HepG2 (cell line): Measurements from ENCODE around the gene MGA. TPM values are rescaled to one million over a fixed set of nuclear protein-coding genes. Genes with fewer than 3 reads are reported as not detected.

Source experiments
- CREB1 ChIP-seq, 2 experiments: fragments of 450-650 bp in 1 of 2; IDR thresholded peaks; 2 replicates each; pipeline ENCODE4 v1.6.1; 2016 to 2017; ENCODE audit warnings: control low read depth in 1 of 2, mild to moderate bottlenecking in 1 of 2, missing compliant biosample characterization in 1 of 2, missing genetic modification characterization in 1 of 2
- FOXP4 ChIP-seq: sonication (generic); formaldehyde crosslinking; IDR thresholded peaks from 2 replicates; pipeline ENCODE4 v1.4.0; 2020; ENCODE audit warnings: missing genetic modification reagents
- GTF3A ChIP-seq: sonication (generic); formaldehyde crosslinking; conservative IDR thresholded peaks from 2 replicates; pipeline ENCODE4 v1.4.0; 2020; ENCODE audit warnings: mild to moderate bottlenecking, missing genetic modification reagents
- HHEX ChIP-seq: IDR thresholded peaks from 2 replicates; pipeline ENCODE4 v1.6.1; 2016; ENCODE audit warnings: control low read depth
- MATR3 ChIP-seq: sonication (generic); formaldehyde crosslinking; IDR thresholded peaks from 2 replicates; pipeline ENCODE4 v1.4.0; 2020; ENCODE audit warnings: missing genetic modification reagents
- MAZ ChIP-seq, 2 experiments: sonication (generic) in 1 of 2; formaldehyde crosslinking in 1 of 2; IDR thresholded peaks; 2 replicates each; pipeline versions ENCODE4 v1.5.0 to v1.6.1; 2012 to 2020; ENCODE audit warnings: low read depth in 2 of 2, mild to moderate bottlenecking in 2 of 2, borderline replicate concordance in 1 of 2, improper control_type of control experiment in 1 of 2, low read length in 1 of 2, missing genetic modification reagents in 1 of 2, moderate library complexity in 1 of 2
- MYNN ChIP-seq: sonication (generic); formaldehyde crosslinking; IDR thresholded peaks from 2 replicates; pipeline ENCODE4 v1.4.0; 2020; ENCODE audit warnings: mild to moderate bottlenecking, low read depth, missing genetic modification reagents
- RAD51 ChIP-seq: fragments of 450-650 bp; IDR thresholded peaks from 2 replicates; pipeline ENCODE4 v1.6.1; 2016; ENCODE audit warnings: borderline replicate concordance
- SALL1 ChIP-seq: sonication (generic); formaldehyde crosslinking; IDR thresholded peaks from 2 replicates; pipeline ENCODE4 v1.8.0; 2022; ENCODE audit warnings: mild to moderate bottlenecking, missing genetic modification reagents
- SMAD3 ChIP-seq: sonication (generic); formaldehyde crosslinking; IDR thresholded peaks from 2 replicates; pipeline ENCODE4 v1.4.0; 2020; ENCODE audit warnings: missing genetic modification reagents
- TAF1 ChIP-seq: sonication (generic); formaldehyde crosslinking; IDR thresholded peaks from 2 replicates; pipeline ENCODE4 v1.4.0; 2020; ENCODE audit warnings: missing genetic modification reagents
- TAF15 ChIP-seq: fragments of 200-400 bp; formaldehyde crosslinking; IDR thresholded peaks from one replicate; pipeline ENCODE4 v1.6.1; 2018; ENCODE audit warnings: mild to moderate bottlenecking, low read depth, low read length; ENCODE audit not compliant: poor library complexity, severe bottlenecking
- TBX2 ChIP-seq: sonication (generic); formaldehyde crosslinking; IDR thresholded peaks from 2 replicates; pipeline ENCODE4 v1.5.0; 2020; ENCODE audit warnings: missing genetic modification reagents, mild to moderate bottlenecking, borderline replicate concordance
- TFE3 ChIP-seq: IDR thresholded peaks from 2 replicates; pipeline ENCODE4 v1.6.1; 2016
- ZBTB3 ChIP-seq: sonication (generic); formaldehyde crosslinking; IDR thresholded peaks from 2 replicates; pipeline ENCODE4 v1.4.0; 2020; ENCODE audit warnings: low read depth, mild to moderate bottlenecking, moderate library complexity, missing genetic modification reagents, borderline replicate concordance
- ZFP37 ChIP-seq: sonication (generic); formaldehyde crosslinking; IDR thresholded peaks from 2 replicates; pipeline ENCODE4 v1.4.0; 2020; ENCODE audit warnings: missing genetic modification reagents, borderline replicate concordance
- ZNF580 ChIP-seq: IDR thresholded peaks from 2 replicates; pipeline ENCODE4 v1.6.1; 2016; ENCODE audit warnings: low read depth, borderline replicate concordance
- ZNF598 ChIP-seq: sonication (generic); formaldehyde crosslinking; IDR thresholded peaks from 2 replicates; pipeline ENCODE4 v1.5.1; 2020; ENCODE audit warnings: mild to moderate bottlenecking, missing genetic modification reagents, borderline replicate concordance
- ZNF691 ChIP-seq: sonication (generic); formaldehyde crosslinking; IDR thresholded peaks from 2 replicates; pipeline ENCODE4 v1.4.0; 2020; ENCODE audit warnings: missing genetic modification reagents, low read depth, mild to moderate bottlenecking, borderline replicate concordance
- ZNF704 ChIP-seq: sonication (generic); formaldehyde crosslinking; IDR thresholded peaks from 2 replicates; pipeline ENCODE4 v1.8.1; 2023; ENCODE audit warnings: mild to moderate bottlenecking, inconsistent platforms, moderate library complexity, missing genetic modification reagents, borderline replicate concordance
- polyA plus RNA-seq, 8 experiments: library from polyadenylated mRNA; depleted of rRNA in 3 of 8; stranded (reverse) in 7 of 8; unstranded in 1 of 8; fragments of >200 nt; fragmentation: Illumina TruSeq in 4 of 8; extraction: Trizol in 4 of 8; gene quantifications; 2 replicates each; pipeline versions ENCODE4 v1.2.1 to v1.2.3, GENCODE V29; 2011 to 2016; ENCODE audit warnings: low read depth in 4 of 8, missing spikeins in 1 of 8, mixed read lengths in 1 of 8; ENCODE audit not compliant: insufficient read depth in 1 of 8
- total RNA-seq, 5 experiments: library from RNA; depleted of rRNA; stranded (reverse); fragments of >200 nt; fragmentation: Illumina TruSeq; extraction: Trizol; gene quantifications; 2 replicates each; pipeline ENCODE4 v1.2.3, GENCODE V29; 2016; ENCODE audit warnings: low read depth in 1 of 5
- TF ChIP-seq, protein P1 (sequence below): sonication (generic); formaldehyde crosslinking; IDR thresholded peaks from 2 replicates; pipeline ENCODE4 v1.4.0; 2020; ENCODE audit warnings: mild to moderate bottlenecking, low read depth, missing genetic modification reagents

The MGA gene
- total and polyA plus RNA-seq, 2 of the 13 experiments (the other 11 are each of a cell fraction or from before 2014, with no cell fraction given), result 5.3 to 59.0 TPM

GRCh38 chr15:41661518-41662225 is 1.5 kb downstream of the MGA start (continued):
- peak; percentile 57 for TF ChIP-seq TBX2 (CRISPR knock-in tag)
- TF ChIP-seq HHEX (CRISPR knock-in tag), result no peak
- TF ChIP-seq ZNF704 (CRISPR knock-in tag), result peak; percentile 85; the same call in 1 of the 2 replicates
- no peak for TF ChIP-seq TAF15
- 0 out of 2 replicates have a peak, but pooled peaks have one; percentile 16 for TF ChIP-seq CREB1 (IDR thresholded peaks at IDR 0.05)
- TF ChIP-seq CREB1 (CRISPR knock-in tag; IDR thresholded peaks at IDR 0.05), result no peak
- TF ChIP-seq MAZ (IDR thresholded peaks at IDR 0.05; ENCODE audit: borderline replicate concordance, low read depth, low read length), result no peak
- 0 out of 2 replicates have a peak, but pooled peaks have one; percentile 49 for TF ChIP-seq MAZ (CRISPR knock-in tag; IDR thresholded peaks at IDR 0.05; ENCODE audit: low read depth)
- 0 out of 2 replicates have a peak, but pooled peaks have one; percentile 30 for TF ChIP-seq SMAD3
- TF ChIP-seq GTF3A (CRISPR knock-in tag), result no peak
- TF ChIP-seq, protein P1, sequence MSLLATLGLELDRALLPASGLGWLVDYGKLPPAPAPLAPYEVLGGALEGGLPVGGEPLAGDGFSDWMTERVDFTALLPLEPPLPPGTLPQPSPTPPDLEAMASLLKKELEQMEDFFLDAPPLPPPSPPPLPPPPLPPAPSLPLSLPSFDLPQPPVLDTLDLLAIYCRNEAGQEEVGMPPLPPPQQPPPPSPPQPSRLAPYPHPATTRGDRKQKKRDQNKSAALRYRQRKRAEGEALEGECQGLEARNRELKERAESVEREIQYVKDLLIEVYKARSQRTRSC (CRISPR knock-in tag), result 0 out of 2 replicates have a peak, but pooled peaks have one; percentile 24
- TF ChIP-seq ZNF691, result peak; percentile 46; the same call in 1 of the 2 replicates
- TF ChIP-seq SALL1, result peak; percentile 73; the same call in 1 of the 2 replicates
- TF ChIP-seq TFE3 (CRISPR knock-in tag), result peak; percentile 80
- 0 out of 2 replicates have a peak, but pooled peaks have one; percentile 56 for TF ChIP-seq ZNF580 (CRISPR knock-in tag)
- TF ChIP-seq ZBTB3 (CRISPR knock-in tag), result peak; percentile 55; the same call in 1 of the 2 replicates
- peak; percentile 19; the same call in 1 of the 2 replicates for TF ChIP-seq TAF1 (CRISPR knock-in tag)
- TF ChIP-seq ZFP37 (CRISPR knock-in tag), result 0 out of 2 replicates have a peak, but pooled peaks have one; percentile 61
- TF ChIP-seq MYNN (CRISPR knock-in tag), result no peak
- peak; percentile 70 for TF ChIP-seq RAD51
- no peak for TF ChIP-seq MATR3
- TF ChIP-seq ZNF598 (CRISPR knock-in tag), result no peak
- 0 out of 2 replicates have a peak, but pooled peaks have one; percentile 10 for TF ChIP-seq FOXP4 (CRISPR knock-in tag)
